Chondrocyte (in vitro differentiated cells): ENCODE results near the gene MTCH1. TPM values are rescaled to one million over a fixed set of nuclear protein-coding genes. Genes with fewer than 3 reads are reported as not detected.

ENCODE experiments used
- DNase-seq: peaks from one replicate; pipeline ENCODE4 v3.0.0; 2021; ENCODE audit warnings: mixed read lengths, low spot score
- H3K27ac Mint-ChIP-seq: one replicate; pipeline ENCODE4 v1.8.0; 2021; ENCODE audit warnings: mild to moderate bottlenecking, moderate library complexity, mixed read lengths; ENCODE audit not compliant: unreplicated experiment
- H3K27me3 Mint-ChIP-seq: 2 replicates; pipeline ENCODE4 v1.8.0; 2021; ENCODE audit warnings: low read depth, mixed read lengths
- H3K36me3 Mint-ChIP-seq: 2 replicates; pipeline ENCODE4 v1.8.0; 2021; ENCODE audit warnings: low read depth, mixed read lengths
- H3K4me1 Mint-ChIP-seq: 2 replicates; pipeline ENCODE4 v1.8.0; 2021; ENCODE audit warnings: low read depth, mild to moderate bottlenecking, mixed read lengths
- H3K4me3 Mint-ChIP-seq: one replicate; pipeline ENCODE4 v1.8.0; 2021; ENCODE audit warnings: mild to moderate bottlenecking, moderate library complexity, mixed read lengths; ENCODE audit not compliant: unreplicated experiment
- H3K9me3 Mint-ChIP-seq: 2 replicates; pipeline ENCODE4 v1.8.0; 2021; ENCODE audit warnings: low read depth, mixed read lengths
- total RNA-seq: library from RNA; stranded (reverse); gene quantifications from 3 replicates; pipeline ENCODE4 v1.2.1, GENCODE V29; 2021
- TF ChIP-seq, protein P1 (sequence below): fragments of 200-600 bp; sonication (generic); IDR thresholded peaks from 2 replicates; pipeline ENCODE4 v1.5.0; 2021; ENCODE audit warnings: antibody characterized with exemption, mild to moderate bottlenecking, moderate library complexity

Gene MTCH1
- total RNA-seq, 1 donor from 2014 or later = 188 TPM

DNA sequence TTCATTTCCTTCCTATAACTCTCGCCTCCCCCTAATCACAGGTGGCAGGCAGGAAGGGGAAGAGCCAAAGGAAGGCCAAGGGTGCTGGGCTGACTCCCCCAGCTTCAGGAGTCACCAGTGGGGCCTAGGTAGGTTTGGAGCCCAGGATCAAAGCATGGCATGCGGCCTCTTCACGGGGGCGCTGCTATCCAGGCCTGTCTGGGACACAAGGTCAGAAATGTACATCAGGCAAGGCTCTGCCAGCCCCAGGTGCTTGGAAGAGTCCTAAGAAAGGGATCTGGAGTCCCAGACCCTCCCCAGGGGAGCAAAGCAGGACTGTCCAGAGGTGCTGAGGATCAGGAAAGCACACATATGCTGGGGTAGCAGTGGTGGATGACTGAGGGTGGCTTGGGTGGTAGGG lies 21.1 kb downstream of the MTCH1 start:
- TF ChIP-seq, protein P1, sequence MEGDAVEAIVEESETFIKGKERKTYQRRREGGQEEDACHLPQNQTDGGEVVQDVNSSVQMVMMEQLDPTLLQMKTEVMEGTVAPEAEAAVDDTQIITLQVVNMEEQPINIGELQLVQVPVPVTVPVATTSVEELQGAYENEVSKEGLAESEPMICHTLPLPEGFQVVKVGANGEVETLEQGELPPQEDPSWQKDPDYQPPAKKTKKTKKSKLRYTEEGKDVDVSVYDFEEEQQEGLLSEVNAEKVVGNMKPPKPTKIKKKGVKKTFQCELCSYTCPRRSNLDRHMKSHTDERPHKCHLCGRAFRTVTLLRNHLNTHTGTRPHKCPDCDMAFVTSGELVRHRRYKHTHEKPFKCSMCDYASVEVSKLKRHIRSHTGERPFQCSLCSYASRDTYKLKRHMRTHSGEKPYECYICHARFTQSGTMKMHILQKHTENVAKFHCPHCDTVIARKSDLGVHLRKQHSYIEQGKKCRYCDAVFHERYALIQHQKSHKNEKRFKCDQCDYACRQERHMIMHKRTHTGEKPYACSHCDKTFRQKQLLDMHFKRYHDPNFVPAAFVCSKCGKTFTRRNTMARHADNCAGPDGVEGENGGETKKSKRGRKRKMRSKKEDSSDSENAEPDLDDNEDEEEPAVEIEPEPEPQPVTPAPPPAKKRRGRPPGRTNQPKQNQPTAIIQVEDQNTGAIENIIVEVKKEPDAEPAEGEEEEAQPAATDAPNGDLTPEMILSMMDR = no peak
- Mint-ChIP-seq H3K4me1 (peaks cover 25% of the 10 kb centered on the region), H3K9me3 (no peaks in the 10 kb centered on the region), H3K27me3 (no peaks in the 10 kb centered on the region), H3K36me3 (peaks cover 21% of the 10 kb centered on the region), H3K27ac (no peak overlapping the region), H3K4me3 (no peak overlapping the region)
- peak; percentile 59 for DNase-seq

DNA sequence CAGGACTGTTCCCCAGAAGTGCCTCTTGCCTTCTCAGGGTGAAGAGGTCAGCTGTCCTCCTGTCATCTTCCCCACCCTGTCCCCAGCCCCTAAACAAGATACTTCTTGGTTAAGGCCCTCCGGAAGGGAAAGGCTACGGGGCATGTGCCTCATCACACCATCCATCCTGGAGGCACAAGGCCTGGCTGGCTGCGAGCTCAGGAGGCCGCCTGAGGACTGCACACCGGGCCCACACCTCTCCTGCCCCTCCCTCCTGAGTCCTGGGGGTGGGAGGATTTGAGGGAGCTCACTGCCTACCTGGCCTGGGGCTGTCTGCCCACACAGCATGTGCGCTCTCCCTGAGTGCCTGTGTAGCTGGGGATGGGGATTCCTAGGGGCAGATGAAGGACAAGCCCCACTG lies 21.6 kb downstream of the MTCH1 start:
- peaks cover 25% of the 10 kb centered on the region for H3K4me1 Mint-ChIP-seq
- no peaks in the 10 kb centered on the region for H3K9me3 Mint-ChIP-seq
- peaks cover 15% of the 10 kb centered on the region for H3K36me3 Mint-ChIP-seq
- DNase-seq = peak; percentile 53
- H3K27me3 Mint-ChIP-seq = no peaks in the 10 kb centered on the region
- TF ChIP-seq, protein P1 = no peak
- H3K4me3 Mint-ChIP-seq = no peak overlapping the region
- H3K27ac Mint-ChIP-seq = no peak overlapping the region

DNA sequence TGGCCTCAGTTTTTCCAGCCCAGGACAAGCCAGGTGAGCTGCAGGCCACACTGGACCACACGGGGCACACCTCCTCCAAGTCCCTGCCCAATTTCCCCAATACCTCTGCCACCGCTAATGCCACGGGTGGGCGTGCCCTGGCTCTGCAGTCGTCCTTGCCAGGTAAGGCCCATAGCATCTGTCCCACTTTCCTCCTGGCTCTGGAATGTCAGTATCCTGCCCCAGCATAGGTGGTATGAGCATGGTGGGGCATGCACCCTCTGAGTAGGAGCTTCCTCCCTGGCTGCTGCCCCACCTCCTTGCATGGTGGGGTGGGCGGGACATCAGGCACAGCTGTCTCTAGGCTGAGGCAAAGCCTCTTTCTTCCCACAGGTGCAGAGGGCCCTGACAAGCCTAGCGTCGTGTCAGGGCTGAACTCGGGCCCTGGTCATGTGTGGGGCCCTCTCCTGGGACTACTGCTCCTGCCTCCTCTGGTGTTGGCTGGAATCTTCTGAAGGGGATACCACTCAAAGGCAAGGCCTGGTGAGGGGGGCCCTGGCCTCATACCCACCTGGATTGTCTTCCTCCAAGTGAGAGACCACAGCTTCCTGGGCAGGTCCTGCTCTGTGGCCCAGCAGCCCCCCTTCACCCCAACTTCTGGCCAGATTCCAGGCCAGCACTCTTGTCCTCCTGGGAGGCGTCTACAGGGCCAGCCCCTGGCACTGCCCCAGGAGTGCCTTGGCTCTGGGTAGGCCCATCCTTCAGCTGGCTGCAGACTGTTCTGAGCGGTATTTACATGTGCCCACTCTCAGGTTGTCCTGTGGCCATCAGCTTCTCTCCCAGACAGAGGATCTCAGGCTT lies 22.3 kb downstream of the MTCH1 start:
- Mint-ChIP-seq H3K4me3 (no peak overlapping the region), H3K4me1 (peaks cover 24% of the 10 kb centered on the region), H3K27me3 (no peaks in the 10 kb centered on the region), H3K36me3 (peaks cover 12% of the 10 kb centered on the region), H3K9me3 (no peaks in the 10 kb centered on the region), H3K27ac (no peak overlapping the region)
- DNase-seq = peak; percentile 68
- TF ChIP-seq, protein P1 = no peak

DNA sequence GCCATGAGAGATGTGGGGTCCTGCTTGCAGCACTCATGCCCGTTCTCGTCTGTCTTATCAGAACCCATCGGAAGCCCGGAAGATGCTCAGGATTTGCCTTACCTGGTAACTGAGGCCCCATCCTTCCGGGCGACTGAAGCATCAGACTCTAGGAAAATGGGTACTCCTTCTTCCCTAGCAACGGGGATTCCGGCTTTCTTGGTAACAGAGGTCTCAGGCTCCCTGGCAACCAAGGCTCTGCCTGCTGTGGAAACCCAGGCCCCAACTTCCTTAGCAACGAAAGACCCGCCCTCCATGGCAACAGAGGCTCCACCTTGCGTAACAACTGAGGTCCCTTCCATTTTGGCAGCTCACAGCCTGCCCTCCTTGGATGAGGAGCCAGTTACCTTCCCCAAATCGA lies 23.1 kb downstream of the MTCH1 start:
- no peak overlapping the region for H3K27ac Mint-ChIP-seq
- TF ChIP-seq, protein P1 = no peak
- peaks cover 4% of the 10 kb centered on the region for H3K36me3 Mint-ChIP-seq
- peak; percentile 44 for DNase-seq
- H3K27me3 Mint-ChIP-seq = no peaks in the 10 kb centered on the region
- no peak overlapping the region for H3K4me3 Mint-ChIP-seq
- no peaks in the 10 kb centered on the region for H3K9me3 Mint-ChIP-seq
- peaks cover 19% of the 10 kb centered on the region for H3K4me1 Mint-ChIP-seq

DNA sequence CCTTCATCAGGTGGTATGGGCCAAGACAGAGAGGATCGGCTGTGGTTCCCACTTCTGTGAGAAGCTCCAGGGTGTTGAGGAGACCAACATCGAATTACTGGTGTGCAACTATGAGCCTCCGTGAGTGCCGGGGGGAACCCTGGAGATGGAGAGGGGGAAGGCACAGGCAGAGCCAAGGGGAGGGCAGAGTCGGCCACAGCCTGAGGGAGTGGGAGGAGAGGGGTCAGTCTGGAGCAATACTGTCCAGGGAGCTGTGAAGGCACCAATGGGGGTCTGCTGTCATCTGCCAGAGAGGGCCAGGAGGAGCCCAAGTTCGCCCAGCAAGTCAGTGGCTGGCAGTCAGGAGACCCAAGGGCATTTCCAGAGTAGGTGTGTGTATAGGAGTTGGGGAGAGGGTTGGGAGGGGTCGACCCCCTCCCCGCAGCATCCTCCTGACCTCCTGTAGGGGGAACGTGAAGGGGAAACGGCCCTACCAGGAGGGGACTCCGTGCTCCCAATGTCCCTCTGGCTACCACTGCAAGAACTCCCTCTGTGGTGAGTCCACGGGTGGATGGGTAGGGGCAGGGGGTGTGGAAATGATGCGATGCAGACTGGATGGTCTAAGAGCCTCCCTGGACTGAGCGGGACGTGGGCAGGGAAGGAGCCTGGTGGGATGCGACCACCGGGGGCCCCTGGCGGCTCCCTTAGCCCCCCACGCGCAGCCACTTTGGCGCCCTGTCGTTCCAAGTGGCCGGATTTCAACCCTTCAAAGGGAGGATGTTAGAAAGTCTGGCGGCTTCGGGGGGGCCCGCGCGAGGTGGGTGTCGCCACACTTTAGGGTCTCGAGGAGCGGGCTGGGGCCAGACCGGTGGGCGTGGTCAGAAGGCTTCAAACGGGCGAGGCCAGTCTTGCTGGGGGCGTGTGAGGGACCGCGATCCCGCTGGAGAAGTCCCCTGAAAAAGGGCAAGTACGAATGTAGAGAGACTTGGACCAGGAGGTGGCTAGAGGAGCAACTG lies 24.3 kb downstream of the MTCH1 start:
- H3K27me3 Mint-ChIP-seq = no peaks in the 10 kb centered on the region
- H3K27ac Mint-ChIP-seq = no peak overlapping the region
- no peak overlapping the region for H3K4me3 Mint-ChIP-seq
- DNase-seq = peak; percentile 92
- TF ChIP-seq, protein P1 = no peak
- peaks cover 19% of the 10 kb centered on the region for H3K4me1 Mint-ChIP-seq
- H3K36me3 Mint-ChIP-seq = no peaks in the 10 kb centered on the region
- H3K9me3 Mint-ChIP-seq = no peaks in the 10 kb centered on the region
